Endometrium (tissue), 2 donors: ENCODE data around the gene CADM4.
"Not testable (repeated sequence)": the region's sequence is repeated elsewhere in the genome, so short reads cannot be mapped to it uniquely, and the experiment has no call there.

Source experiments
- FAIRE-seq: peaks from 2 replicates; lab custom pipeline; 2012; peaks lifted over from hg19 to GRCh38; lab: Jason Lieb, UNC
- donor health status: control.
- donor health status: control.

The CADM4 gene

DNA sequence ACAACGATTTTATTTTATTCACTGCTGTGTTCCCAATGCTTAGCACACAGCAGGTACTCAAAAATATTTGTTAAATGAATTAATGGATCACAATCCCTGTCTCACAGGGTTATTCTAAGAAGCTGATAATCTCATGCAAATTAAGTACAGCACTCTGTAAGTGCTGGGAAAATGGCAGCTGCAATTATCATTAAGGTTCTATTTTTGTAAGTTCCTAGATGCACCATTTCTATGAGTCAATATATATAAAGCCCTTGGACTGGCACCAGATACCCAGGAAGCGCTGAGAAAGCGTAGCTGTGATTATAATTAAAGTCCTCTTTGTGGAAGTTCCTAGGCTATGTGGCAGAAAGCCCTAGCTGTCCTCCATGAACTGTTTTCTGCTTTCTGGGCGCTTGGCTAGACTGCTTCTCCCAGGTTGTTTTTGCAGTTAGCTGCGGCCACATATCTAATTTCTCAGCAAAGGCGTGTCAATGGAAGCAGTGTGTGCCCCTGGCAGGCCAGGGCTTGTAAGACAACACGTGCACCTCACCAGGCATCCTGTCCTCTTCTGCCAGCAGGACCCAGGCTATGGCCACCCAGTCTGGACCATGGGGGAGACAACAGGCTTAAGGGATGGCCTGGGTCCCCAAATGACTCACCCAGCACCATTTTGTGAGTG is 33.0 kb downstream of the CADM4 start:
- no peak for FAIRE-seq

DNA sequence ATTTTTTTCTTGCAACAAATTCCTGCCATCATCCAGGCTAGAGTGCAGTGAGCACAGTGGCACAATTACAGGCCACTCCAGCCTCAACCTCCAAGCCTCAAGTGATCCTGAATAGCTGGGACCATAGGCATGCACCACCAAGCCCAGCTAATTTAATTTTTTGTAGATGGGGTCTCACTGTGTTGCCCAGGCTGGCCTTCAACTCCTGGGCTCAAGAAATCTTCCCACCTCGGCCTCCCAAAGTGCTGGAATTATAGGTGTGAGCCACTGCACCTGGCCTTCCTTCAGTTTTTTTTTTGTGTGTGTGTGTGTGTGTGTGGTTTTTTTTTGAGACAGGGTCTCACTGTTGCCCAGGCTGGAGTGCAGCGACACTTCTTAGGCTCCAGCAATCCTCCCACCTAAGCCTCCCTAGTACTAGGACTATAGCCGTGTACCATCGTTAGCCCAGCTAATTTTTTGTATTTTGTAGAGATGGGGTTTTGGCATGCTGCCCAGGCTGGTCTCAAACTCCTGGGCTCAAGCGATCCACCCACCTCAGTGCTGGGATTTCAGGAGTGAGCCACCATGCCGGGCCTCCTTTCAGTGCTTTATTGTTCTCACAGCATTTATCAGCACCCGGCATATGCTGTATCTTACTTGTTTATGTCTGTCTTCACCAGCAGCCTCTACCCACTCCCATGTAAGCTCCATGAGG is 33.6 kb downstream of the CADM4 start:
- no peak for FAIRE-seq

DNA sequence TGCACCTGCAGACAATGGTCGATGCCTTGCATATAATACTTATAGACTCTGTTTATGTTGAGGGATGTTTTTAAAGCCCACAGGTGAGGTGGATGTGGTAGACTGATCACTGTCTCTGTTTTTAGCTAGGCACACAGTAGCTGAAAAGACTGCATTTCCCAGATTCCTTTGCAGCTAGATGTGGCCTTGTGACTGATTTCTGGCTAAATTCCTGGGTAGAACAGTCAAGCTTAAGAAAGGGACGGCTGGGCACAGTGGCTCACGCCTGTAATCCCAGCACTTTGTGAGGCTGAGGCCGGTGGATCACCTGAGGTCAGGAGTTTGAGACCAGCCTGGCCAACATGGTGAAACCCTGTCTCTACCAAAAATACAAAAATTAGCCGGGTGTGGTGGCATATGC is 39.3 kb downstream of the CADM4 start:
- not testable (repeated sequence) for FAIRE-seq

DNA sequence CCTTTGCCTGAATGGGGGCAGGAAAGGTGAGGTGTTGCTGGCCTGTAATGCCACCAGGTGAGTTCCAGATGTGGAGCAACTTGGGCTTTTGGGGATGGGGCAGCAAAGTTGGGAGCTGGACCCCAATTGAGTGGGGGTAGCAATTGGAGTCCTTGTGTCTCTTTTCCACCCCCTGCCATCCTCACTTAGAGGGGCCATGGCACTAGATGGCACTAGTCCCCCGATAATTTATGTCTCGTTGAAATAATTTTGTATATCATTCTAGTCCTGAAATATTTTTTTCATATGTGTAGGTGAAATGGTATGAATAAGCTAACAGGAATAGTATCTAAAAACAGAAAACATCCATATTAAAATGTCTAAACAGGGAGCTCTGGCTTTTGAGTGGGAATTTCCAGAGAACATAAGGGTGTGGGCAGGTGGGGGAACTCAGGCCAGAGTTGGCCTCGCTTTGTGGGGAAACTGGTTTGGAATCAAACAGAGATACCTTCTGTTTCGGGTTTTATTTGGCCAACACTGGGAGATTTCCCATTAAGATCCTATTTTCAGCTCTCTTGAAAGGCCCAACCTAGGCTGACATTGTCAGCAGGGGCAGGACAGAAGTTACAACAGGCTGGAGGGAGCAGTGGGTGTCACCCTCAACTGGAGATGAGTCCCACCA is 39.9 kb downstream of the CADM4 start:
- no peak for FAIRE-seq

DNA sequence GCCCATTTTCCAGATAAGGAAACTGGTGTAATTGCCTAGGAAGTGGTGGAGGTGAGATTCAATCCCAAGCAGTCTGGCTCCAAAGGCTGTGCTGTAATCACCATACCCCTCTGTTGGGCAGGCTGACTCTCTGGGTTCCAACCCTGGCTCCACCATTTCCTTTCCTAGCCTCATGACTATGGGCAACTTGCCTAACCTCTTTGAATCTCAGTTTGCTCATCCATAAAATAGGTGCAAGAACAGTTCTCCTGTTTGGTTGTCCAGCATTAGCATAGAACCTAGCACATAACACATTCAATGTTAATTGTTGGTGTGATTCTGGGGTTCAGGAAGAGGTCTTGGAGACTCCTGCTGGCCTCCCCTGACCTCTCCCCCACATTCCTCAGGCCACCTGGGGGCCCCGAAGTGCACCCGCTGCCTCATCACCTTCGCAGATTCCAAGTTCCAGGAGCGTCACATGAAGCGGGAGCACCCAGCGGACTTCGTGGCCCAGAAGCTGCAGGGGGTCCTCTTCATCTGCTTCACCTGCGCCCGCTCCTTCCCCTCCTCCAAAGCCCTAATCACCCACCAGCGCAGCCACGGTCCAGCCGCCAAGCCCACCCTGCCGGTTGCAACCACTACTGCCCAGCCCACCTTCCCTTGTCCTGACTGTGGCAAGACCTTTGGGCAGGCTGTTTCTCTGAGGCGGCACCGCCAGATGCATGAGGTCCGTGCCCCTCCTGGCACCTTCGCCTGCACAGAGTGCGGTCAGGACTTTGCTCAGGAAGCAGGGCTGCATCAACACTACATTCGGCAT is 41.0 kb downstream of the CADM4 start:
- no peak for FAIRE-seq

DNA sequence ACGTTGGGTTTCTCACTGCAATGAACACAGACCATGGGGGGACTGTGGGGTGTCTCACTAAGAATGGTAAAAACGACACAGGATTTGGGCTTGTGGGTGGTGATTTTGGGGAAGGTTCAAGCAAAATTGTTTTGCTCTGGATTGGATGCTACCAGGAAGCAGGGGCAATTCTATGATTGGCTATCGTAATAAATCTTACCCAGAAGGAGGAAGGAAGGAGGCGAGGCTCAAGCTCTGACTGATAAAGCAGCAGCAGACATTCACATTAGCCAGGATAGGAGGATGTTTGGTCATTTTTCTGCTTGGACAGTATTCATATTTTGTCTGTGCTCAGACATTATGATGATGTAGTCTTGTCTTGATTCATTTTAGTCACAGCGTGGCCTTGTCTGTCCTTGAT is 41.8 kb downstream of the CADM4 start:
- no peak for FAIRE-seq

DNA sequence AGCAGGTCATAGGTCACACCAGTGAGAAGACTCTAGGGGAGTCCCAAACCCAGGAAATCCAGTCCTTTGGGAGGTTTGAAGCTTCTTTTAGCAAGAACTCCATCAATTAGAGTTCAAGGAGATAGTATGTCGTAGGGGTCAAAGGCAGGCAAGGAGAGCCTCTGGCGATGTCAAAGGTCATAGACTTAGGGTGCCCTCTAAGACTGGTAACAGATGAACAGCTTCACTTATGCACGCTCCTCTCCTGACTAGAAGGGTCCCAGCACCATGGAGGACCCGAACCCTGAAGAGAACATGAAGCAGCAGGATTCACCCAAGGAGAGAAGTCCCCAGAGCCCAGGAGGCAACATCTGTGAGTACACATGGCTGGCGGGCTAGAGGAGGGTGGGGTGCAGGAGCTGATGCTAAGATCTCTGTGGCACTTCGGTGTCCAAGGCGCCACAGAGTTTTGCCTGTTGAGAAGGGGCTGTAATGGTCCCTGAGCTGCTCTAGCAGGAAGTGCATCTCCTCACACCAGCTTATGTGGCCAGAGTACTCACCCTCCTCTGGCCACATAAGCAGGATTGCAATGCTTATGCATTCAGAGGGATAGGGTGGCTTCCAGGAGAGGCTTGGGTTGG is 42.7 kb downstream of the CADM4 start:
- no peak for FAIRE-seq

DNA sequence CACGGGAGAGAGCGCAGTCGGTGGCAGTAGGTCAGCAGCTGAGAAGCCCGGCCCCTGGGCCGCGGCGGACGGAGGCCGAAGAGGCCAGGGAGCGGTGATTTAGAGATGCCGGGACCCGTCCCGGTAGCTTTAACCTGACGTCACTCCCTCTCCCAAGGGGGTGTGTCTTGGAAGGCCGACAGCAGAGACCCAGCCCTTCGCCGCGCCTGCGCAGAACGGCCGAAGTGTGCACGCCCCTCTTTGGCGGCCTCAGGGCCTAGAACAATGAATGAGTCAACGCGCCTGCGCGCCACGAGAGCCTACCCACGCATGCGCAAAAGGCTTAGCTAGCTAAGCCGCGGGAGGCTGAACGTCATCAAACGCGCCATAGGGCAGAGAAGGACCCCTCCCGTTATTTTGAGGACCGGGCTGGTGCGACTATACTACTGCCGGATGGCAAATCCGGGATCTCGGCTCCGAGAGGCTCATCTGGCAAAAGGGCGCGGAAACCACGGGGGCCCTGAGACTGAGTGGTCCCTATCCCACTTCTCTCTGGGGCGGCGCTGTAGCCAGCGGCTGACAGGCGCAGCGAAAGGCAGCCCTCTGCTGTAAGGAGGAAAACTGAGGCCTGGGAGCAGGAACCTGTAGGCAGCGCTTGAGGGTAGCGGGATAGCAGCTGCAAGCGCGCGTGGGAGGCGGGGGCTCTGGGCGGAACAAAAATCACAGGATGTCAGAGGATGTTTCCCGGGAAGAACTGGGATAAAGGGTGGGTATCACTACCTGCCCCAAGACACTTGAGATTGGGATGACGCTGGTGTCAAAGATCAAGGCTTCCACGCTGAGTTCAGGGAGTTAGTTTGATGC is 43.4 kb downstream of the CADM4 start, which contains the start of the genes IRGQ and ZNF576:
Gene IRGQ (minus strand): TSS at position 136 of the 843 bp plus-strand sequence. CDS start 796 bp downstream, outside the sequence.
Gene ZNF576 (plus strand): TSS at position 597 of the 843 bp plus-strand sequence. CDS start 514 bp downstream, outside the sequence.
- FAIRE-seq = peak; percentile 97

DNA sequence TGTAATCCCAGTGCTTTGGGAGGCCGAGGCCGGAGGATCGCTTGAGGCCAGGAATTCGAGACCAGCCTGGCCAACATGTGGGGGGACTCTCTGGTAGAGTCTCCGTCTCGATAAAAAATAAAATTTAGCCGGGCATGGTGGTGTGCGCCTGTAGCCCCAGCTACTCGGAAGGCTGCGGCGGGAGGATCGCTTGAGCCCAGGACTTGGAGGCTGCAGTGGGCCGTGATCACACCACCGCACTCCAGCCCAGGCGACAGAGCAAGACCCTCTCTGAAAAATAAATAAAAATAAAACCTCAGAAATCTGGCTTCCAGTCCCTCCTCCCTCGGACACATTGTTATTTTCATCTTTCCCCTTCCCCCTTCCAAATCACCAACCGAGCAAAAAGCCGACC is 44.0 kb downstream of the CADM4 start:
- no peak for FAIRE-seq

DNA sequence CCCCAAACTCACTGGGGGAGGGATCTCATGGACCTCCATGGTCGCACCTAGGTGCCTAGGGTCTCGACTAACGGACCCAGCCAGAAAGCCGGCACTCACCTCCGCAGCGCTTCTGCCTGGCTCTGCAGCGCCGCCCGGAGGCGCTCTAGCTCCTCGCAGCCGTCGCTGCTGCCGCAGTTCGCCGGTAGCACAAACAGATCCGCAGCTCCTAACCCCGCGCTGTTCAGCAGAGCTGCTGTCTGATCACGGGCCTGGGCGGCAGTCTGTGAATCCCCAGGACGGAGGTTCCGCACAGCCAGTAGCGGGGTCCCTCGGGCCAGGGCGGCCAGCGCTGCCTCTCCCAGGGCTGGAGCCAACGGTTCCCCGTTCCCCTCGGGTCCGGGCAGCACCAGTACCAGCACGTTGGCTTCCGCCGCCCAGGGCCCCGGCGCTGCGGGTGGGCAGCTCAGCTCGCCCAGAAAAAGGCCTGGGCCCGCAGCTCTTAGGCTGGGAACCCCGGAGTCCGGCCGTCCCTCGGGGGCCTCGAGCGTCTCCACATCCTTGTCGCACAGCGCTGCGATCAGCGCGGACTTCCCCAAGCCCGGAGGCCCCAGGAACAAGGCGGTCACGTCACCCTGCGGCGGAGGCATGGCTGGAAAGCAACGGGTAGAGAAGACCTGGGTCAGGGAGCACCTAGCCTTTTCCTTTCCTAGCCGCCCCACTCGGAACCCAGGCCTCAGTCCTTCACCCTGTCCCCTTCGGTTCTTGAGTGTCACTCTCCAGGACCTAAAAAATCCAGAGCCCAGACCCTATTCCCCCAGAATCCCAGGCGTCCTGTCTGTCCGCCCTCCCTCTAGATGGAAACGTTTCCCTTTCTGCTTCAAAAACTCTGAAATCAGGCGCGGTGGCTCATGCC is 44.7 kb downstream of the CADM4 start:
- FAIRE-seq = no peak

DNA sequence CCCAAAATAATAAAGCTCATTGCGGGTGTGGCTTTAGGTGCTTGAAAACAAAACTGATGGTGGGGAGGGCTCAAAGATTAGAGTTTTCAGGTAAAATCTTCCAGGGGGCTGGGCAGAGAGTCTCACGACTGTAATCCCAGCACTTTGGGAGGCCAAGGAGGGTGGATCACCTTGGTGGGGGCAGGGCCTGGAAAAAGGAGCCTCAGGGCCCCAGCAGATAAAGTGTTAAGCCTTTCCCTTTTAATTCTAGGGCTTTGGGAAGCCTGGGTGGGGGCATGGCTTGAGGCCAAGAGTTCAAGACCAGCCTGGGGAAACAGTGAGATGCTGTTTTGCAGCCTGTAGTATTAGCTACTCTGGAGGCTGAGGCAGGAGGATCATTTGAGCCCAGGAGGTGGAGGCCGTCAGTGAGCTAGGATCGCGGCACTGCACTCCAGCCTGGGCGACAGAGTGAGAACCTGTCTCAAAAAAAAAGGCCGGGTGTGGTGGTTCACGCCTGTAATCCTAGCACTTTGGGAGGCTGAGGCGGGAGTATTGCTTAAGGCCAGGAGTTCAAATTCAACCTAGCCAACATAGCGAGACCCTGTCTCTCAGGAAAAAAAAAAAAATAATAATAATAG is 45.5 kb downstream of the CADM4 start:
- FAIRE-seq = no peak

DNA sequence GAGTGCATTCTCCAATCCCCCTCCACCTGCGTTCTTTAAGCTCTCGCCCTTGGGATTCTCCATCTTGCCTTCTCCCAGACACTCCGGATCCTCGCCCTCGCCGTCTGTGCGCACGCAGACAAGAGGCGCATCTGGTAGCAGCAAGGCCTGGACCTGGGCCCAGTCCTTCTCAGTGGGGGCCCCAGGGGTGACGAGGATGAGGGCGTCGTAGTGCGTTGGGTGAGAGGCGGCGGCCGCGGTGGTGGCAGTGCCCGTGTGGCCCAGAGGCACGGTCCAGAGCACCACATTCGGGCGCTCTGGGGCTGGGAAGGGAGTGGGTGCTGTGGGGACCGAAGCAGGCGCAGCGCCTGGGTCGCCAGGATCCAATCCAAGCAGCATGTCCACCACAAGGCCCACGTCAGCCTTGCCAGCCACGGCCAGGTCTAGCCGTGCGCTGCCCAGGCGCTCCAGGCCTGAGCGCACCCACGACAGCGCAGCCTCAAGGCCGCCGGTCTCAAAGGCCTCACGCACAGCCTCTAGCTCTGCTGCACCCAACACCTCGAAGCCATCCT is 46.8 kb downstream of the CADM4 start:
- FAIRE-seq = no peak

DNA sequence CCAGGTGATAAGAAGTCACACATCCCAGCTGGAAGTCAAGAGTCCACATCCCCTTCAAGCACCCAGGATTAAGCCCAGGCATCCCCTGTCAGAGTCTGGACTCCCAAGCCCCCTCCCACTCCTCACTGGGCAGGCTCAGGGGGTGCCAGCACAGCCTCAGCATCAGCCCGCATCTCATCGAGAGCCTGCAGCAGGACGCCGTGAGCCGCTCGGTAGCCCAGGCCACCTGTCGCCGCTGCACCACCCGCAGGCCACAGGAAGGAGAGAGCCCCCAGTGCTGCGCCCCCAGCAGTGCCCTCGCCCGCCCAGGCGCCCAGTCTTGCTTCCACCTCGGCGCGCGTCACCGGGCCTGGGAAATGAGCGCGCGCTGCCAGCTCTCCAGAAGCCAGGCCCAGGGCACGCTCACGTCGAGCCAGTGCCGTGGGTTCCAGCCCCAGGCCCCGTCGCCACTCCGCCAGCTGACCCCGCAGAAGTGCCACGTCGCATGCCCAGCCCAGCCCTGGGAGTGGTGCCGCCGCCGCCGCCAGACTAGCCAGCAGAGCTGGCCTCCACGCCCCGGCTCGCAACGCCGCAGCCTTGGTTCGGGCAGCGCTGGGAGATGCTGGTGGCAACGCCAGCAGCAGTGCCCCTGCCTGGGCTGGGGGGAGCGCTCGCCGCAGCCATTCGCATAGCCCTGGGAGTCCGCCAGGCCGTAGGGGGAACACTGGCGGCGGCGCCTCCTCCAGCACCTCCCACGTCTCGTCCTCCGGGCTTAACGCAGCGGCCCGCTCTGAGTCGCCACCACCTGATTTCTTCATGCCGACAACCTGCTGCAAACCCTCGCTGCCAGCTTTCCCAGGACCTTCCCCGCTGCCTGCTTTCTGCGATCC is 47.5 kb downstream of the CADM4 start:
- no peak for FAIRE-seq

DNA sequence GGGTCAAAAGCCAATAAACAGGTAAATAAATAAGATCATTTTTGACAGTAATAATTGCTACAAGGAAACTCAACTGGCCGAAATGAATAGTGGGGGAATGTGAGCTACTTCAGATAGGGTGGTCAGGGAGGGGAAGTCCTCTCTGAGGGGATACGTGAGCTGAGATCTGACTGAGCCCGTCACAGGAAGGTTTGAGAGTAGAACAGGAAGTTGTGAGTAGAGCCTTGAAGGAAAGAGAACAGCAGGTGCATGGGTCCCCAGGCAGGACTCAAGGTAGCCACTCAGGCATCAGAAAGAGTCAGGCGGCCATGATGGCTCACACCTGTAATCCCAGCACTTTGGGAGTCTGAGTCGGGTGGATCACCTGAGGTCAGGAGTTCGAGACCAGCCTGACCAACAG is 50.0 kb downstream of the CADM4 start:
- no peak for FAIRE-seq

DNA sequence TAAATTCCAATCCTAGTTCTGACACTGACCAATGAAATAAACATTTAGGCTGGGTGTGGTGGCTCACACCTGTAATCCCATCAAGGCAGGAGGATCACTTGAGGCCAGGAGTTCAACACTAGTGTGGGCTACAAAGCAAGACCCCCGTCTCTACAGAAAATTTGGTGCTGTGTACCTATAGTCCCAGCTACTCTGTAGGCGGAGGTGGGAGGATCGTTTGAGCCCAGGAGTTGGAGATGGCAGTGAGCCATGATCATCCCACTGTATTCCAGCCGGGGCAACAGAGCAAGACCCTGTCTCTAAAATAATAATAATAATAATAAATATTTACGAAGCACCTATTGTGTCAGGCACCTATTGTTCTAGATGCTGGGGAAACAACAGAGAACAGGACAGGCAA is 50.4 kb downstream of the CADM4 start:
- no peak for FAIRE-seq

DNA sequence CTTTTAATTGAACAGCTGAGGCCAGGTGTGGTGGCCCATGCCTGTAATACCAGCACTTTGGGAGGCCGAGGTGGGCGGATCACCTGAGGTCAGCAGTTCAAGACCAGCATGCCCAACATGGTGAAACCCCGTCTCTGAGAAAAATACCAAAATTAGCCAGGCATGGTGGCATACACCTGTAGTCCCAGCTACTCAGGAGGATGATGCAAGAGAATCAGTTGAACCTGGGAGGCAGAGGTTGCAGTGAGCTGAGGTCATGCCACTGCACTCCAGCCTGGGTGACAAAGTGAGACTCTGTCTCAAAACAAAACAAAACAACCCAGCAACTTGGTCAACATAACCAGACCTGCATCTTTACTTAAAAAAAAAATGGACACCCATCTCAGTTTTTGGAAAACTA is 52.6 kb downstream of the CADM4 start:
- FAIRE-seq = not testable (repeated sequence)

DNA sequence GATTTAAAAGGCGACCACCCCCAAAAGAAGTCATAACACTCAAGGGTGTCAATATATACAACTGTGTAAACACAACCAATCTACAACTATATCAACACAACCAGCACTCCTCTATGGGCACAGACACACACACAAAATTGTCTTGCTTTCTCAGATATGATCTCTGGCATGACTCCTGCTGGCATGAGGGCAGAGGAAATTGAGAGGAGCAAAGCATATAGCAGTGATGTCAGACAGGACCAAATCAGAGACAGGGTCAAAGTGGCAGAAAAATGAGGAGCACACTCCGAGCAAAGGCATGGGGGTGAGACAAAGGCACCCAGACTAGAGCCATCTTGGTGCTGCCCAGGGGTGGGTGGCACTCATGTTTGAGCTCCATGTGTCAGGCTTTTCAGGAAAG is 53.3 kb downstream of the CADM4 start:
- FAIRE-seq = no peak

DNA sequence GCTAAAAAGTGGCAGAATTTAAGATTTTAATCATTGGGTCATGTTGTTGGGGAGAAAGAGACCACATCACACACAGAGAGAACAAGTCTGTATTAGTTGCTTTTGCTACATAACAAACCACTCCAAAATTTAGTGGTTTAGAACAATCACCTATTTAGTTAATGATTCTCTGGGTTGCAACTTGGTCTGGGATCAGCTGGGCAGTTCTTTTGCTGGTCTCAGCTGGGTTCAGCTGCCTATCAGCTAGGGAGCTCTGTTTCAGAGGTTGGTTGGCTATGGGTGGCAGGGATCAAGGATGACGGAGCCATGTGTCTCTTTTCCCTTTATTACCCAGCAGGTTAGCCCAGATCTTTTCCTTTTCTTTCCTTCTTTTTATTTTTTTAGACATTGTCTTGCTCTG is 55.2 kb downstream of the CADM4 start:
- FAIRE-seq = no peak
